NCI-H774 (cell line): ENCODE measurements around the gene SMU1.

Experiments used
- DNase-seq: peaks from one replicate; lab custom pipeline; 2025; lab: John Stamatoyannopoulos, UW

The SMU1 gene

GRCh38 chr9:33044677-33045282, 31.7 kb downstream of the SMU1 start:
- peak; percentile 31 for DNase-seq

DNA sequence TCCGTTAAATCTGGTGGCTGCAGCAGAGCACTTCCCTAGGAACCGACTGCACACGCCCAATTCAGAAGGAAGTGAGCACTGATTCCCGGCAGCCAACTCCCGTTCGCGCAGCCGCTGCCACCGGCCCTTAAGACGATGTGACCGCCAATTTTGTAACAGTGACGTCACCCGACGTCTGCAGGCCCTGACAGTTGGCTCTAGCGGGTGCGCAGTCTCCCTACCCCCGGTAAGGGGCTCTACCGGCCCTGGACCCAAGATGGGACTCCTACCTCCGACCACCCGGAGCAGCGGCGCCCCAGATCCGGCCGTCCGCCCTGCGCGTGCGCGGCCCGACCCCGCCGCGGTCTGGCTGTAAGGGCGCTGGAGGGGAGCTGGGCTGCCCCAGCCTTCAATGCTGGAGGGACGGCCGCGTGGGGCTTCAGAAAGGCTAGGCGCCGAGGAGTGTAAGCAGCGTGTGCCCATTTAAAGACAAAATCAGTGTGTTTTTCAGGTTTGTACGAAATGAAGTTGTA, 32.3 kb downstream of the SMU1 start:
- DNase-seq, result peak; percentile 82

GRCh38 chr9:33043671-33044070, 32.8 kb downstream of the SMU1 start:
- no peak for DNase-seq

DNA sequence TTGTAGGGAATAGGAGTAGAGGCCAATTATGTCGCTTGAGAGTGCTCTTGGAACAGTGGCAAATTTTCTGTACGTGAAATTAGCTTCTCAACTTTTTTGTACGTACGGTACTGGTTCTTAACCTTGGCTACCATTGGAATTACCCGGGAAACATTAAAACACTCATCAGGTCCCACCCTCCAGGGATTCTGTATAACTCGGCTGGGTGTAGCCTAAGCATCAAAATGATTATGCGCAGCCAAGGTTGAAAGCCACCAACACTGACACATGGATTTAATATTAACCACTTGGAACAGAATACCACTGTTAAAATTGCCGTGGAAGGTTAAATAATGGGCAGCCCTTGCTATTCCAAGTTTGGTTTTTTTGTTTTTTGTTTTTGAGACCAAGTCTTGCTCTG, 34.0 kb downstream of the SMU1 start:
- DNase-seq, result no peak

GRCh38 chr9:33041432-33042188, 34.9 kb downstream of the SMU1 start:
- no peak for DNase-seq

DNA sequence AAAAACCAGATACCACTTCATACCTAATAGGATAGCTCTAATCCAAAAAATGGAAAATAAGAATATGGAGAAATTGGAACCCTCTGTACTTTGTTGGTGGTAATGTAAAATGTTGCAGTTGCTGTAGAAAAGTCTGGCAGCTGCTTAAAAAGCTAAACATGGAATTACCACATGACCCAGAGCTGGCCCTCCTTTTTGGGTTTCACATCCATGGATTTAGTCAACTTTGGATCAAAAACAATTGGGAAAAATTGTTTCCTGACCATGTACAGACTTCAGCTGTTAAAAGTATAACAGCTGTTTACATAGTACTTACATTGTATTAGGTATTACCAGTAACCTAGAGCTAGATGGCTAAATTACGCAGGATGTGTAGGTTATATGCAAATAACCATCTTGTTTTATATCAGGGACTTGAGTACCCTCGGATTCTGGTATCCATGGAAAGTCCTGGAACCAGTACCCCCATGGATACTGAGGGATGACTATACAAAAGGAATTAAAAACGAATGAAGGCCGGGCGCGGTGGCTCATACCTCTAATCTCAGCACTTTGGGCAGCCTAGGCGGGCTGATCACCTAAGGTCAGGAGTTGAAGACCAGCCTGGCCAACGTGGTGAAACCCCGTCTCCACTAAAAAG, 35.6 kb downstream of the SMU1 start:
- no peak for DNase-seq

- DNase-seq, result no peak
Observed at GRCh38 chr9:33032865-33033264, 43.6 kb downstream of the SMU1 start.

DNA sequence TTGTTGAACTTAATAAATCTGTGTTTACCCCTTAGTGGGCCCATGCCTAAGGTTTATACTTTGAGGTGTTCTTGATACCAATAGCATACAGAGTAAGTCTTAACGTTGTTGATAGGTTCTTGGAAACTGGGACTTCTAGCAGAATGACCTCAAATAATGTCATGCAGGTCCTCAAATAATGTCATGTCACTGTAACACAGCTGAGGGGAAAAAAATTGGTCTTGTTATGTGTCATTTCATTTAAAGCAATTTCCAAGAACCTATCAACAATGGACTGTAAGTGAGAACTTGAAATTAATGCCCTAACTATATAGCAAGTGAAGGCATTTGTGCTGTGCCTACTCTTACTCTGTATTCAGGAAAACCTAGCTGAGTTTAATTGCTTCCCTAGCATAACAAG, 44.2 kb downstream of the SMU1 start:
- DNase-seq, result no peak

DNA sequence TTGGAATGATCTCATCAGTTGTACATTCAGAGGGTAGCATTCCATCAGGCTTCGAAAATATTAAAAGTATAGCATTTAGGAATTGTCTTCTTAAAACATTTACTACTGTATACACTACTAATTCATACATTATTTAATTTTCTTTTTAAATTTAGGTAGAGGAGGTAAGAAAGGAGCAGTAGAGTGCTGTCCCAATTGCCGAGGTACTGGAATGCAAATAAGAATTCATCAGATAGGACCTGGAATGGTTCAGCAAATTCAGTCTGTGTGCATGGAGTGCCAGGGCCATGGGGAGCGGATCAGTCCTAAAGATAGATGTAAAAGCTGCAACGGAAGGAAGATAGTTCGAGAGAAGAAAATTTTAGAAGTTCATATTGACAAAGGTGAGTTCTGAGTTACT, 46.2 kb downstream of the SMU1 start:
- no peak for DNase-seq

- DNase-seq, result no peak
Observed at GRCh38 chr9:33029231-33029786, 47.2 kb downstream of the SMU1 start.

DNA sequence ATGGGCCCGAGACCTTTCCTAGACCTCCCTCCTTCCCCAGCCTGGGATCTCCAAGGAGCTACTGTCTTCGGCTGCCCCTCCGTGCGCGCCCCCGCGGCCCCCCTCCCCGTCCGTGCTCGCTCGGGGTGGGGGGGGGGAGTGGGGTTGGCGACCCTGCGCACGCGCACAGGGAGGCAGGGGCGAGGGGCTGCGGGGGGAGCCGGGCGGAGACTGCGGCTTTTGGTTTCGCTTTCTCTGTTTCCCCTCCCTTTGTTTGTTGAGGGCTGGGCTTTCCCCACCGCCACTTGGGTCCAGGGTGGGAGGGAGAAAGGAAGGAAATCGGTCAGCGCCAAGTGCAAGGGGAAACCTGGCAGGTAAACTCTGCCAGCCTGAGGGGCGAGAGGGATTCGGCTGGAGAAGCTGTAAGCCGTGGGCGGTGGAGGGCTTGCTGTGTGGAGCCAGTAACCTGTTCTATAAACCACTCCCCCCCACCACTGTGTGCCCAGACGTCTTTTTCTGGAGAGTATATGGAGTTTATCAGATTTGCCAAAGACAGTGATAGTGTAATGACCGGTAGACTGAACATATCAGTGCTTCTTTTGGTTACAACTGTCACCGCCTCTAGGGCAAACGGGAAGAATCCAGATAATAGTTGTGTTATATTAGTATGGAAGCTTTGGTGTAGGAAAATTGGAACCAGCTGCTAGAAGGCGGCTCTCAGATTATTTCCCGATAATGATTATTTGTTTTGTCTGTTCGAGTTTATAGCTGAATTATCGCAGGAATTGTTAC, 50.7 kb downstream of the SMU1 start:
- DNase-seq, result peak; percentile 66

DNA sequence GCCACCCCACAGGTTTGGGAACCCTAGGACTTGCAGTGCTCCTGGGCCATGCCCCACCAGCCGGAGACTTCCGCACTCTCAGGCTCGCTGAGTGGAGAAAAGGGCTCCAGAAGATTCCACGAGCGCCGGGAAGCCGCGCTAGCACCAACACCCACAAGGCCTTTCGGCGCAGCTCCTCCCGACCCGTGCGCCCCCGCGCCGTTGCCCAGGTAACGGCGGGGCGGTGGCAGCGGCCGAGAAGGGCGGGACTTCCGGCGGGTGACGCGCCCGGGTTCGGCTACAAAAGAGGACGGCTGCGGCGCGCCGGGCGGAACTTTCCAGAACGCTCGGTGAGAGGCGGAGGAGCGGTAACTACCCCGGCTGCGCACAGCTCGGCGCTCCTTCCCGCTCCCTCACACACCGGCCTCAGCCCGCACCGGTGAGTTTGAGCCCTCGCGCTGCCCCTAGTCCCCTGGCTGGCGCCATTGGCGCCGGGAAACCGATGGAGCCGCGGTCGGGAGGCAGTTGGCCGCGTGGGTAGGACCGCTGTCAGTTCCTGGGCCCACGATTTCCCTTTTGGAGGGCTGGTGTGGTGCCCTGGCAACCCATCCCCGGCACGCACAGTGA, 51.4 kb downstream of the SMU1 start, which contains the start of gene DNAJA1:
TSS of gene DNAJA1 (plus strand) at position 308 of the 606 bp plus-strand sequence. CDS start 1,212 bp downstream, outside the sequence.
- DNase-seq, result peak; percentile 89

- DNase-seq, result no peak
Observed at GRCh38 chr9:33024126-33024965, 52.1 kb downstream of the SMU1 start.

GRCh38 chr9:33023661-33024060, 52.8 kb downstream of the SMU1 start:
- DNase-seq, result no peak

DNA sequence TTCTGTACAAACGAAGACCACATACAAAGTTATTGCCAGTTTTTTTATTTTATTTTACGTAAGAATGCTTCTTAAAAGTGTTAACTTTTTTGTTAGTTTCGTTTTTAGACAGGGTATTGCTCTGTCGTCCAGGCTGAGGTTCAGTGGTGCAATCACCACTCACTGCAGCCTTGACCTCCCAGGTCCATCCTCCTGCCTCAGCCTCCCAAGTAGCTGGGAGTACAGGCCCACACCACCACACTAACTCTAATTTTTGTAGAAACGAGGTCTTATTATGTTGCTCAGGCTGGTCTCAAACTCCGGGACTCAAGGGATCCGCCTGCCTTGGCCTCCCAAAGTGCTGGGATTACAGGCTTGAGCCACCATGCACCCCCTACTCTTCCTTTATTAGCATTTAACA, 53.7 kb downstream of the SMU1 start:
- DNase-seq, result no peak

- DNase-seq, result no peak
Observed at GRCh38 chr9:33022303-33022702, 54.2 kb downstream of the SMU1 start.

GRCh38 chr9:33019797-33020196, 56.7 kb downstream of the SMU1 start:
- DNase-seq, result no peak

- DNase-seq, result no peak
Observed at GRCh38 chr9:33017283-33018041, 59.0 kb downstream of the SMU1 start.

DNA sequence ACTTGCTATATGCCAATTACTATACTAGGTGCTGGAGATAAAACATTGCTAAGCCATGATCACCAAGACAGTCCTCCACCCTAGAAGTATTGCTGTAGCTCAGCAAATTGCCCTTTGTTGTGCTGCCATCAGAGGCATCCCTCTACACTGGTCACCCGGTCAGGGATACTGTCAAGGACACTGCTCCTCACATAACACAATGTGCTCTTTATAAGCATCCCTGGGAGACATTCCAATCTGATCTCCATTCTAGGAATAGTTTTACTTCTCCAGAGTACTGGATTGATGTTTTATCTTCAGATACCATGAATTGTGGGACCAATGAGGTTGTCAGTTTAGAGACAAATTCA, 61.8 kb downstream of the SMU1 start:
- DNase-seq, result no peak
